HG03354 (cell line): ENCODE data around the gene PSPN.
"Not testable (repeated sequence)": the region's sequence is repeated elsewhere in the genome, so short reads cannot be mapped to it uniquely, and the experiment has no call there.

ENCODE experiments used
- ATAC-seq: cut with Tn5 transposase; IDR thresholded peaks from one replicate; pipeline ENCODE4 v1.9.1; 2021; ENCODE audit warnings: mild to moderate bottlenecking; ENCODE audit not compliant: unreplicated experiment, poor library complexity, severe bottlenecking

PSPN gene

GRCh38 chr19:6406401-6406800 lies 30.7 kb upstream of the PSPN start:
- ATAC-seq = no peak

GRCh38 chr19:6402837-6403608 lies 27.3 kb upstream of the PSPN start:
- ATAC-seq = no peak

- ATAC-seq = no peak
Measured at GRCh38 chr19:6402058-6402457, 26.3 kb upstream of the PSPN start.

- ATAC-seq = not testable (repeated sequence)
Measured at GRCh38 chr19:6400062-6400944, 24.6 kb upstream of the PSPN start.

- no peak for ATAC-seq
Measured at GRCh38 chr19:6396305-6396704, 20.6 kb upstream of the PSPN start.

GRCh38 chr19:6394831-6395230 lies 19.1 kb upstream of the PSPN start:
- ATAC-seq = no peak

GRCh38 chr19:6393983-6394412 lies 18.3 kb upstream of the PSPN start:
- ATAC-seq = peak; percentile 32

GRCh38 chr19:6393074-6393982 lies 17.6 kb upstream of the PSPN start, which contains the start of gene GTF2F1:
GTF2F1 (minus strand) TSS chr19:6393164; CDS start chr19:6392995, 169 bp downstream.
- peak; percentile 82 for ATAC-seq

GRCh38 chr19:6392221-6393073 lies 16.7 kb upstream of the PSPN start:
- no peak for ATAC-seq

GRCh38 chr19:6387372-6387771 lies 11.6 kb upstream of the PSPN start:
- ATAC-seq = no peak

GRCh38 chr19:6384381-6384780 lies 8.6 kb upstream of the PSPN start:
- ATAC-seq = no peak

GRCh38 chr19:6383188-6383587 lies 7.5 kb upstream of the PSPN start:
- no peak for ATAC-seq

- ATAC-seq = no peak
Measured at GRCh38 chr19:6381030-6381750, 5.5 kb upstream of the PSPN start.

- no peak for ATAC-seq
Measured at GRCh38 chr19:6379744-6380143, 4.0 kb upstream of the PSPN start.

GRCh38 chr19:6378486-6378885 lies 2.8 kb upstream of the PSPN start:
- ATAC-seq = no peak

GRCh38 chr19:6378041-6378440 lies 2.3 kb upstream of the PSPN start:
- ATAC-seq = no peak

- ATAC-seq = no peak
Measured at GRCh38 chr19:6376512-6377190, 918 bp upstream of the PSPN start.
